Colonic mucosa (tissue), 4 donors: ENCODE results near the gene TSSK2. TPM values are rescaled to one million over a fixed set of nuclear protein-coding genes. Genes with fewer than 3 reads are reported as not detected.
"Not testable (repeated sequence)": the region's sequence is repeated elsewhere in the genome, so short reads cannot be mapped to it uniquely, and the experiment has no call there.

Experiments used
- DNase-seq: peaks from one replicate; pipeline ENCODE4 v3.0.0-alpha.2; 2020
- H3K27ac ChIP-seq: fragments of 200-600 bp; one replicate; pipeline ENCODE4 v1.8.0; 2021
- H3K27me3 ChIP-seq: fragments of 200-600 bp; one replicate; pipeline ENCODE4 v1.8.0; 2021
- H3K36me3 ChIP-seq: fragments of 200-600 bp; one replicate; pipeline ENCODE4 v1.8.0; 2021
- H3K4me1 ChIP-seq: fragments of 200-600 bp; one replicate; pipeline ENCODE4 v1.8.0; 2021; ENCODE audit warnings: mild to moderate bottlenecking
- H3K4me3 ChIP-seq: fragments of 200-600 bp; one replicate; pipeline ENCODE4 v1.8.0; 2021
- H3K9ac ChIP-seq, 2 donors: one replicate each; pipeline ENCODE4 v1.7.0; 2013; ENCODE audit warnings: control low read depth in 2 of 2, low read depth in 2 of 2, low read length in 2 of 2
- H3K9me3 ChIP-seq: fragments of 200-600 bp; one replicate; pipeline ENCODE4 v1.8.0; 2021
- CTCF ChIP-seq: fragments of 200-600 bp; IDR thresholded peaks from one replicate; pipeline ENCODE4 v1.8.0; 2022; ENCODE audit warnings: antibody characterized with exemption, mild to moderate bottlenecking
- intact Hi-C: fragments of 100-400 bp; cut with DNase I; formaldehyde crosslinking; loops from one replicate; pipeline ENCODE4 v1.14.1; 2022
- total RNA-seq, 2 donors: library from RNA; stranded (reverse); fragmentation: NEBNext Ultra II Directional in 1 of 2; extraction: Animal tissue kit (Norgen Biotek cat#: 25700) in 1 of 2; gene quantifications; one replicate each; pipeline ENCODE4 v1.2.1, GENCODE V29; 2021
- donor health status: healthy.
- donor health status: DM: no; HTN: no; CAD: no.
- donor health status: DM: no; HTN: no; CAD: no.

Gene TSSK2
- total RNA-seq, 2 donors from 2014 or later, result not detected

GRCh38 chr22:19149991-19150390 lies 18.9 kb downstream of the TSSK2 start, which contains the start of gene GSC2:
Gene GSC2, minus strand, starts transcription at chr22:19150292. Its CDS starts 9 bp downstream, at chr22:19150283.
- Histone ChIP-seq H3K27me3 (peaks cover 36% of the 10 kb centered on the region), H3K36me3 (no peaks in the 10 kb centered on the region), H3K27ac (no peak within 1 kb of the TSS), H3K9ac (no peak within 1 kb of the TSS), H3K4me1 (no peaks in the 10 kb centered on the region), H3K4me3 (peak within 1 kb of the TSS; percentile 7), H3K9me3 (no peaks in the 10 kb centered on the region)
- intact Hi-C loops, result loop anchor here (5.0 kb wide), 1 partner anchor 482 kb away; no protein-coding TSS in a partner anchor
- DNase-seq, result no peak
- TF ChIP-seq CTCF, result no peak

- Histone ChIP-seq H3K36me3 (no peaks in the 10 kb centered on the region), H3K27ac (no peak overlapping the region), H3K9me3 (no peaks in the 10 kb centered on the region), H3K4me1 (no peaks in the 10 kb centered on the region), H3K9ac (no peak overlapping the region), H3K27me3 (peaks cover 36% of the 10 kb centered on the region), H3K4me3 (no peak overlapping the region)
- DNase-seq, result no peak
- intact Hi-C loops, result no loop called here
- no peak for TF ChIP-seq CTCF
Measured at GRCh38 chr22:19150482-19151328, 19.6 kb downstream of the TSSK2 start.

- no peak for TF ChIP-seq CTCF
- Histone ChIP-seq H3K4me1 (no peaks in the 10 kb centered on the region), H3K9me3 (no peaks in the 10 kb centered on the region), H3K9ac (no peak overlapping the region), H3K36me3 (no peaks in the 10 kb centered on the region), H3K4me3 (no peak overlapping the region), H3K27me3 (peaks cover 36% of the 10 kb centered on the region), H3K27ac (no peak overlapping the region)
- intact Hi-C loops, result no loop called here
- no peak for DNase-seq
Measured at GRCh38 chr22:19151329-19152191, 20.5 kb downstream of the TSSK2 start.

- Histone ChIP-seq H3K9ac (no peak overlapping the region), H3K9me3 (no peaks in the 10 kb centered on the region), H3K36me3 (no peaks in the 10 kb centered on the region), H3K27me3 (peaks cover 35% of the 10 kb centered on the region), H3K27ac (no peak overlapping the region), H3K4me1 (no peaks in the 10 kb centered on the region), H3K4me3 (no peak overlapping the region)
- no peak for TF ChIP-seq CTCF
- DNase-seq, result no peak
- intact Hi-C loops, result no loop called here
Measured at GRCh38 chr22:19152942-19153883, 22.1 kb downstream of the TSSK2 start.

- H3K9me3 ChIP-seq, DNase-seq, H3K27ac ChIP-seq, intact Hi-C loops, H3K9ac ChIP-seq, H3K4me1 ChIP-seq, H3K4me3 ChIP-seq, H3K36me3 ChIP-seq: not testable (repeated sequence)
- H3K27me3 ChIP-seq, result peaks cover 11% of the 10 kb centered on the region
Measured at GRCh38 chr22:19156109-19156508, 25.0 kb downstream of the TSSK2 start.

- H3K27me3 ChIP-seq, H3K36me3 ChIP-seq, H3K9ac ChIP-seq, DNase-seq, H3K4me1 ChIP-seq, H3K27ac ChIP-seq, intact Hi-C loops, H3K9me3 ChIP-seq, H3K4me3 ChIP-seq: not testable (repeated sequence)
Measured at GRCh38 chr22:19158649-19159048, 27.5 kb downstream of the TSSK2 start.
